Measurements from ENCODE around the gene CEMP1.
"Not testable (repeated sequence)": the region's sequence is repeated elsewhere in the genome, so short reads cannot be mapped to it uniquely, and the experiment has no call there.

Gene CEMP1

GRCh38 chr16:2567506-2567905 is 36.3 kb upstream of the CEMP1 start:
- not testable (repeated sequence) for H3K79me1 ChIP-seq (replicated peaks; ENCODE audit: low read length, poor library complexity, severe bottlenecking); H2AK5ac ChIP-seq (ENCODE audit: low read length, severe bottlenecking); H3K4me3 ChIP-seq (ENCODE audit: insufficient read depth in 1 of 2, low read depth in 1 of 2, low read length in 2 of 2); H4K8ac ChIP-seq (ENCODE audit: low read length); H3K18ac ChIP-seq (ENCODE audit: low read depth in 1 of 2, low read length in 2 of 2); H3K27me3 ChIP-seq (ENCODE audit: control insufficient read depth in 1 of 2, insufficient read depth in 1 of 2, low read length in 2 of 2); H2BK15ac ChIP-seq (ENCODE audit: low read depth, poor library complexity, severe bottlenecking); H2BK120ac ChIP-seq (ENCODE audit: low read depth, low read length); H3K23ac ChIP-seq (ENCODE audit: low read length in 2 of 2); H3K9ac ChIP-seq (ENCODE audit: low read length); H3K4me2 ChIP-seq (ENCODE audit: low read length, poor library complexity, severe bottlenecking); H3K36me3 ChIP-seq (ENCODE audit: control insufficient read depth in 1 of 2, insufficient read depth in 2 of 2, low read depth in 1 of 2, low read length in 2 of 2); H2BK12ac ChIP-seq (ENCODE audit: low read length in 2 of 2); H4K91ac ChIP-seq (ENCODE audit: low read length); H3K27ac ChIP-seq (ENCODE audit: low read length, poor library complexity, severe bottlenecking); H3K4ac ChIP-seq (ENCODE audit: low read depth in 1 of 2, low read length in 2 of 2); H3K4me1 ChIP-seq (ENCODE audit: control insufficient read depth, insufficient read depth, low read depth, low read length); H3K9me3 ChIP-seq (ENCODE audit: control insufficient read depth, low read length); H2AFZ ChIP-seq (ENCODE audit: low read depth, low read length); DNase-seq; H2BK5ac ChIP-seq (ENCODE audit: low read depth, low read length, poor library complexity, severe bottlenecking); H3K14ac ChIP-seq (ENCODE audit: low read length in 2 of 2)
- no CpG with 5 or more reads among the region's 6 CpGs for WGBS

- H4K8ac ChIP-seq (ENCODE audit: low read length); H2AK5ac ChIP-seq (ENCODE audit: low read length, severe bottlenecking); H3K9me3 ChIP-seq (ENCODE audit: control insufficient read depth, low read length); H2AFZ ChIP-seq (ENCODE audit: low read depth, low read length); H3K23ac ChIP-seq (ENCODE audit: low read length in 2 of 2); H3K4me3 ChIP-seq (ENCODE audit: insufficient read depth in 1 of 2, low read depth in 1 of 2, low read length in 2 of 2); H3K4ac ChIP-seq (ENCODE audit: low read depth in 1 of 2, low read length in 2 of 2); H2BK15ac ChIP-seq (ENCODE audit: low read depth, poor library complexity, severe bottlenecking); H3K4me2 ChIP-seq (ENCODE audit: low read length, poor library complexity, severe bottlenecking); H2BK120ac ChIP-seq (ENCODE audit: low read depth, low read length); DNase-seq; H3K27ac ChIP-seq (ENCODE audit: low read length, poor library complexity, severe bottlenecking); H3K79me1 ChIP-seq (replicated peaks; ENCODE audit: low read length, poor library complexity, severe bottlenecking); H3K9ac ChIP-seq (ENCODE audit: low read length); H2BK5ac ChIP-seq (ENCODE audit: low read depth, low read length, poor library complexity, severe bottlenecking); H3K4me1 ChIP-seq (ENCODE audit: control insufficient read depth, insufficient read depth, low read depth, low read length); H2BK12ac ChIP-seq (ENCODE audit: low read length in 2 of 2); H4K91ac ChIP-seq (ENCODE audit: low read length); H3K18ac ChIP-seq (ENCODE audit: low read depth in 1 of 2, low read length in 2 of 2); H3K27me3 ChIP-seq (ENCODE audit: control insufficient read depth in 1 of 2, insufficient read depth in 1 of 2, low read length in 2 of 2); H3K14ac ChIP-seq (ENCODE audit: low read length in 2 of 2); H3K36me3 ChIP-seq (ENCODE audit: control insufficient read depth in 1 of 2, insufficient read depth in 2 of 2, low read depth in 1 of 2, low read length in 2 of 2): not testable (repeated sequence)
- no CpG with 5 or more reads among the region's 4 CpGs for WGBS
Observed at GRCh38 chr16:2560798-2561133, 29.6 kb upstream of the CEMP1 start.

- not testable (repeated sequence) for H2BK15ac ChIP-seq (ENCODE audit: low read depth, poor library complexity, severe bottlenecking); H2BK12ac ChIP-seq (ENCODE audit: low read length in 2 of 2); H2BK120ac ChIP-seq (ENCODE audit: low read depth, low read length); H3K79me1 ChIP-seq (replicated peaks; ENCODE audit: low read length, poor library complexity, severe bottlenecking); H3K27ac ChIP-seq (ENCODE audit: low read length, poor library complexity, severe bottlenecking); H3K4ac ChIP-seq (ENCODE audit: low read depth in 1 of 2, low read length in 2 of 2); H2AK5ac ChIP-seq (ENCODE audit: low read length, severe bottlenecking); H4K8ac ChIP-seq (ENCODE audit: low read length); H3K4me1 ChIP-seq (ENCODE audit: control insufficient read depth, insufficient read depth, low read depth, low read length); DNase-seq; H3K14ac ChIP-seq (ENCODE audit: low read length in 2 of 2); H3K36me3 ChIP-seq (ENCODE audit: control insufficient read depth in 1 of 2, insufficient read depth in 2 of 2, low read depth in 1 of 2, low read length in 2 of 2); H3K27me3 ChIP-seq (ENCODE audit: control insufficient read depth in 1 of 2, insufficient read depth in 1 of 2, low read length in 2 of 2); H3K23ac ChIP-seq (ENCODE audit: low read length in 2 of 2); H2AFZ ChIP-seq (ENCODE audit: low read depth, low read length); H3K9me3 ChIP-seq (ENCODE audit: control insufficient read depth, low read length); H3K4me2 ChIP-seq (ENCODE audit: low read length, poor library complexity, severe bottlenecking); H3K18ac ChIP-seq (ENCODE audit: low read depth in 1 of 2, low read length in 2 of 2); H2BK5ac ChIP-seq (ENCODE audit: low read depth, low read length, poor library complexity, severe bottlenecking); H3K9ac ChIP-seq (ENCODE audit: low read length); H3K4me3 ChIP-seq (ENCODE audit: insufficient read depth in 1 of 2, low read depth in 1 of 2, low read length in 2 of 2); H4K91ac ChIP-seq (ENCODE audit: low read length)
- WGBS, result 85% methylated on average over 5 of the region's 17 CpGs
Observed at GRCh38 chr16:2560131-2560797, 29.1 kb upstream of the CEMP1 start.

- H3K14ac ChIP-seq (ENCODE audit: low read length in 2 of 2); H2BK120ac ChIP-seq (ENCODE audit: low read depth, low read length); H3K4me3 ChIP-seq (ENCODE audit: insufficient read depth in 1 of 2, low read depth in 1 of 2, low read length in 2 of 2); H3K36me3 ChIP-seq (ENCODE audit: control insufficient read depth in 1 of 2, insufficient read depth in 2 of 2, low read depth in 1 of 2, low read length in 2 of 2); H2BK12ac ChIP-seq (ENCODE audit: low read length in 2 of 2); DNase-seq; H3K4ac ChIP-seq (ENCODE audit: low read depth in 1 of 2, low read length in 2 of 2); H3K9me3 ChIP-seq (ENCODE audit: control insufficient read depth, low read length); H3K27ac ChIP-seq (ENCODE audit: low read length, poor library complexity, severe bottlenecking); H3K23ac ChIP-seq (ENCODE audit: low read length in 2 of 2); H2BK5ac ChIP-seq (ENCODE audit: low read depth, low read length, poor library complexity, severe bottlenecking); H2AFZ ChIP-seq (ENCODE audit: low read depth, low read length); H3K18ac ChIP-seq (ENCODE audit: low read depth in 1 of 2, low read length in 2 of 2); H3K79me1 ChIP-seq (replicated peaks; ENCODE audit: low read length, poor library complexity, severe bottlenecking); H2BK15ac ChIP-seq (ENCODE audit: low read depth, poor library complexity, severe bottlenecking); H3K4me2 ChIP-seq (ENCODE audit: low read length, poor library complexity, severe bottlenecking); H4K91ac ChIP-seq (ENCODE audit: low read length); H3K4me1 ChIP-seq (ENCODE audit: control insufficient read depth, insufficient read depth, low read depth, low read length); H3K27me3 ChIP-seq (ENCODE audit: control insufficient read depth in 1 of 2, insufficient read depth in 1 of 2, low read length in 2 of 2); H2AK5ac ChIP-seq (ENCODE audit: low read length, severe bottlenecking); H3K9ac ChIP-seq (ENCODE audit: low read length); H4K8ac ChIP-seq (ENCODE audit: low read length): not testable (repeated sequence)
- no CpG with 5 or more reads among the region's 15 CpGs for WGBS
Observed at GRCh38 chr16:2557150-2557549, 25.9 kb upstream of the CEMP1 start.
